C1 segment of cervical spinal cord (tissue), 14 donors: ENCODE data around the gene CHRNB2.

ENCODE experiments used
- DNase-seq, 14 donors: peaks; one replicate each; lab custom pipeline; 2025; lab: John Stamatoyannopoulos, UW

CHRNB2 gene

GRCh38 chr1:154553056-154554030 is 14.2 kb upstream of the CHRNB2 start:
- DNase-seq: no peak

GRCh38 chr1:154556422-154556821 is 11.2 kb upstream of the CHRNB2 start:
- no peak for DNase-seq

GRCh38 chr1:154557248-154557938 is 10.2 kb upstream of the CHRNB2 start:
- DNase-seq: no peak

- DNase-seq: peak in 8 of 14 donors; percentile 30 to 74 (median 41)
Observed at GRCh38 chr1:154557939-154558719, 9.4 kb upstream of the CHRNB2 start, which contains the start of gene UBE2Q1. Gene UBE2Q1, minus strand, starts transcription at chr1:154558662. Its CDS starts 109 bp downstream, at chr1:154558553.

- DNase-seq: peak; percentile 91 to 99 (median 98)
Observed at GRCh38 chr1:154558720-154559465, 8.7 kb upstream of the CHRNB2 start.

GRCh38 chr1:154559466-154560044 is 8.0 kb upstream of the CHRNB2 start:
- peak in 13 of 14 donors; percentile 17 to 90 (median 81) for DNase-seq

GRCh38 chr1:154565876-154566275 is 1.7 kb upstream of the CHRNB2 start:
- DNase-seq: no peak

GRCh38 chr1:154568157-154568815 is 708 bp downstream of the CHRNB2 start:
- DNase-seq: no peak

- DNase-seq: no peak
Observed at GRCh38 chr1:154571244-154571963, 3.8 kb downstream of the CHRNB2 start.

- no peak for DNase-seq
Observed at GRCh38 chr1:154571964-154572288, 4.3 kb downstream of the CHRNB2 start.

- DNase-seq: peak in 1 of 14 donors; percentile 66
Observed at GRCh38 chr1:154572468-154573167, 5.0 kb downstream of the CHRNB2 start.

- DNase-seq: peak in 1 of 14 donors; percentile 66
Observed at GRCh38 chr1:154573168-154573510, 5.6 kb downstream of the CHRNB2 start.

GRCh38 chr1:154574716-154575115 is 7.1 kb downstream of the CHRNB2 start:
- no peak for DNase-seq

- no peak for DNase-seq
Observed at GRCh38 chr1:154575147-154575927, 7.8 kb downstream of the CHRNB2 start.

- no peak for DNase-seq
Observed at GRCh38 chr1:154575951-154576566, 8.5 kb downstream of the CHRNB2 start.

- no peak for DNase-seq
Observed at GRCh38 chr1:154577346-154578057, 9.9 kb downstream of the CHRNB2 start.

- no peak for DNase-seq
Observed at GRCh38 chr1:154578058-154578418, 10.5 kb downstream of the CHRNB2 start.
